Measurements from ENCODE around the gene CMIP. TPM values are rescaled to one million over a fixed set of nuclear protein-coding genes. Genes with fewer than 3 reads are reported as not detected.

Gene CMIP
- total RNA-seq, 1 experiment from 2014 or later: 68.0 TPM

- H3K27me3 ChIP-seq (replicated peaks; ENCODE audit: control insufficient read depth, insufficient read depth, low read length): no peaks in the 10 kb centered on the region
- no TSS peak for BruUV-seq (replicated peaks)
- H3K36me3 ChIP-seq (ENCODE audit: control insufficient read depth, insufficient read depth, low read length): no peaks in the 10 kb centered on the region
- no peaks in the 10 kb centered on the region for H3K4me1 Mint-ChIP-seq (ENCODE audit: low read depth, unreplicated experiment)
- no peaks in the 10 kb centered on the region for H3K27me3 Mint-ChIP-seq (ENCODE audit: insufficient read depth, unreplicated experiment)
- intact Hi-C loops (cut with micrococcal nuclease; ENCODE audit: unreplicated experiment): loop anchor here (2.0 kb wide), 1 partner anchor 126 kb away; no protein-coding TSS in a partner anchor
- ChIA-PET CTCF (interaction anchor here (0.6 to 0.9 kb wide), 3 partner anchors 93 to 140 kb away, joined by 3 read pairs; no protein-coding TSS in a partner anchor), POLR2A (no interaction called here)
- H3K9me3 Mint-ChIP-seq (ENCODE audit: unreplicated experiment): no peaks in the 10 kb centered on the region
- no peaks in the 10 kb centered on the region for H3K36me3 Mint-ChIP-seq (ENCODE audit: insufficient read depth, unreplicated experiment)
- peak in 1 of 2 experiments; percentile 30 for TF ChIP-seq CTCF (IDR thresholded peaks at IDR 0.05; ENCODE audit: insufficient read depth in 1 of 2, low read depth in 1 of 2, low read length in 1 of 2, severe bottlenecking in 1 of 2, unreplicated experiment in 1 of 2)
- H3K27ac Mint-ChIP-seq (ENCODE audit: unreplicated experiment): no peak overlapping the region
- H3K9me3 ChIP-seq: no peaks in the 10 kb centered on the region
- H3K4me1 ChIP-seq: no peaks in the 10 kb centered on the region
- DNase-seq: peak in 1 of 2 experiments; percentile 34
- H3K4me3 ChIP-seq (ENCODE audit: low read depth, low read length): no peak overlapping the region
- H3K4me3 Mint-ChIP-seq (ENCODE audit: unreplicated experiment): no peak overlapping the region
Observed at GRCh38 chr16:81748476-81749198, 304.0 kb downstream of the CMIP start.

GRCh38 chr16:81752225-81752875 lies 307.7 kb downstream of the CMIP start:
- CTCF ChIA-PET: no interaction called here
- no peaks in the 10 kb centered on the region for H3K4me1 Mint-ChIP-seq (ENCODE audit: low read depth, unreplicated experiment)

DNA sequence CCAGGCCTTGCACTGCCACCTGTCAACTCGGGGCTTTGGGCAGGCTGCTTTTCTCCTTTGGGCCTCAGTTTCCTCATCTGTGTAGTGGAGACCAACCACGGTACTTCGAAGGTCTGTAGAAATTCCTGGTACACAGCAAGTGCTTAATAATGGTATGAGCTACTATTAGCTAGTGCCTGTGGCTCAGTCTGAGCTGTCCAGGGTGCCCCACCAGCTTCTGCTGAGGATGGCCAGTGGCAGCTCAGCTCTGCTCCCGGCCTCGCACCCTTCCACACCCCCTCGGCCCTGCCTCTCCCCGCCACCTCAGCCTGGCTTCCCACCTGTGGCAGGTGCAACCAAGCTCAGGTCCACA lies 308.2 kb downstream of the CMIP start:
- BruUV-seq (replicated peaks): no TSS peak
- Histone ChIP-seq H3K27me3 (replicated peaks; ENCODE audit: control insufficient read depth, insufficient read depth, low read length) (no peaks in the 10 kb centered on the region), H3K4me1 (peaks cover under 1% of the 10 kb centered on the region; the same call in 1 of the 2 replicates), H3K9me3 (no peaks in the 10 kb centered on the region), H3K4me3 (ENCODE audit: low read depth, low read length) (no peak overlapping the region), H3K36me3 (ENCODE audit: control insufficient read depth, insufficient read depth, low read length) (no peaks in the 10 kb centered on the region)
- no peaks in the 10 kb centered on the region for H3K36me3 Mint-ChIP-seq (ENCODE audit: insufficient read depth, unreplicated experiment)
- no peaks in the 10 kb centered on the region for H3K9me3 Mint-ChIP-seq (ENCODE audit: unreplicated experiment)
- no peaks in the 10 kb centered on the region for H3K4me1 Mint-ChIP-seq (ENCODE audit: low read depth, unreplicated experiment)
- no peak overlapping the region for H3K27ac Mint-ChIP-seq (ENCODE audit: unreplicated experiment)
- no peak for DNase-seq
- intact Hi-C loops (cut with micrococcal nuclease; ENCODE audit: unreplicated experiment): no loop called here
- CTCF ChIA-PET: no interaction called here
- POLR2A ChIA-PET: no interaction called here
- no peak for TF ChIP-seq CTCF (IDR thresholded peaks at IDR 0.05; ENCODE audit: insufficient read depth in 1 of 2, low read depth in 1 of 2, low read length in 1 of 2, severe bottlenecking in 1 of 2, unreplicated experiment in 1 of 2)
- no peak overlapping the region for H3K4me3 Mint-ChIP-seq (ENCODE audit: unreplicated experiment)
- no peaks in the 10 kb centered on the region for H3K27me3 Mint-ChIP-seq (ENCODE audit: insufficient read depth, unreplicated experiment)

More at GRCh38 chr16:81752225-81752875, 307.7 kb downstream of the CMIP start:
- DNase-seq: no peak
- Mint-ChIP-seq H3K4me3 (ENCODE audit: unreplicated experiment) (no peak overlapping the region), H3K27me3 (ENCODE audit: insufficient read depth, unreplicated experiment) (no peaks in the 10 kb centered on the region), H3K27ac (ENCODE audit: unreplicated experiment) (no peak overlapping the region), H3K9me3 (ENCODE audit: unreplicated experiment) (no peaks in the 10 kb centered on the region), H3K36me3 (ENCODE audit: insufficient read depth, unreplicated experiment) (no peaks in the 10 kb centered on the region)
- Histone ChIP-seq H3K9me3 (no peaks in the 10 kb centered on the region), H3K27me3 (replicated peaks; ENCODE audit: control insufficient read depth, insufficient read depth, low read length) (no peaks in the 10 kb centered on the region), H3K4me3 (ENCODE audit: low read depth, low read length) (no peak overlapping the region), H3K4me1 (no peaks in the 10 kb centered on the region), H3K36me3 (ENCODE audit: control insufficient read depth, insufficient read depth, low read length) (no peaks in the 10 kb centered on the region)
- POLR2A ChIA-PET: no interaction called here
- no TSS peak for BruUV-seq (replicated peaks)
- intact Hi-C loops (cut with micrococcal nuclease; ENCODE audit: unreplicated experiment): no loop called here
- no peak for TF ChIP-seq CTCF (IDR thresholded peaks at IDR 0.05; ENCODE audit: insufficient read depth in 1 of 2, low read depth in 1 of 2, low read length in 1 of 2, severe bottlenecking in 1 of 2, unreplicated experiment in 1 of 2)
